WTC11 (cell line): ENCODE results near the gene PSMB11. TPM values are rescaled to one million over a fixed set of nuclear protein-coding genes. Genes with fewer than 3 reads are reported as not detected.

Source experiments
- ATAC-seq: fragments of 200-7000 bp; cut with Tn5 transposase; 2 replicates; pipeline ENCODE4 v1.10.0; 2021; ENCODE audit warnings: mild to moderate bottlenecking, moderate library complexity
- CTCF ChIA-PET: fragments of 300-600 bp; sonication (Branson Sonifier 250); formaldehyde crosslinking; loops from one replicate; lab custom pipeline; 2021; ENCODE audit warnings: antibody characterized with exemption; lab: Charles Lee
- POLR2A ChIA-PET: fragments of 350-600 bp; sonication (Branson Sonifier 250); formaldehyde crosslinking; loops from one replicate; lab custom pipeline; 2021; ENCODE audit warnings: antibody characterized with exemption; lab: Charles Lee
- DNase-seq: peaks from one replicate; pipeline ENCODE4 v3.0.0; 2021; ENCODE audit warnings: low spot score
- H3K27ac Mint-ChIP-seq: 2 replicates; pipeline ENCODE4 v1.8.0; 2021; ENCODE audit warnings: mixed read lengths
- H3K27me3 Mint-ChIP-seq: 2 replicates; pipeline ENCODE4 v1.8.0; 2021; ENCODE audit warnings: low read depth, mild to moderate bottlenecking, moderate library complexity, mixed read lengths
- H3K36me3 Mint-ChIP-seq: 2 replicates; pipeline ENCODE4 v1.8.0; 2021; ENCODE audit warnings: mixed read lengths
- H3K4me1 Mint-ChIP-seq: 2 replicates; pipeline ENCODE4 v1.8.0; 2022; ENCODE audit warnings: mixed read lengths
- H3K4me3 Mint-ChIP-seq: 2 replicates; pipeline ENCODE4 v1.8.0; 2021; ENCODE audit warnings: mild to moderate bottlenecking, moderate library complexity, mixed read lengths
- H3K9me3 Mint-ChIP-seq: 2 replicates; pipeline ENCODE4 v1.8.0; 2021; ENCODE audit warnings: mixed read lengths
- ARID4B ChIP-seq: sonication (generic); formaldehyde crosslinking; IDR thresholded peaks from 2 replicates; pipeline ENCODE4 v1.8.0; 2023; ENCODE audit warnings: missing genetic modification reagents, mild to moderate bottlenecking, borderline replicate concordance
- CBFB ChIP-seq: sonication (generic); formaldehyde crosslinking; IDR thresholded peaks from 2 replicates; pipeline ENCODE4 v1.8.1; 2022; ENCODE audit warnings: mild to moderate bottlenecking, low read depth, missing genetic modification reagents
- CREM ChIP-seq: sonication (generic); formaldehyde crosslinking; IDR thresholded peaks from 2 replicates; pipeline ENCODE4 v1.8.1; 2022; ENCODE audit warnings: mild to moderate bottlenecking, missing genetic modification reagents, moderate library complexity
- ETV6 ChIP-seq: sonication (generic); formaldehyde crosslinking; IDR thresholded peaks from 2 replicates; pipeline ENCODE4 v1.8.1; 2022; ENCODE audit warnings: mild to moderate bottlenecking, missing genetic modification reagents
- FOXJ3 ChIP-seq: sonication (generic); formaldehyde crosslinking; IDR thresholded peaks from 2 replicates; pipeline ENCODE4 v1.9.0; 2021; ENCODE audit warnings: missing genetic modification reagents, mild to moderate bottlenecking, borderline replicate concordance
- FOXK1 ChIP-seq: sonication (generic); formaldehyde crosslinking; IDR thresholded peaks from 2 replicates; pipeline ENCODE4 v1.8.0; 2022; ENCODE audit warnings: mild to moderate bottlenecking, moderate library complexity, missing genetic modification reagents
- GTF2I ChIP-seq: fragments of 250-450 bp; sonication (Bioruptor Pico); conservative IDR thresholded peaks from 2 replicates; pipeline ENCODE4 v1.4.0; 2021; ENCODE audit warnings: mild to moderate bottlenecking
- JAZF1 ChIP-seq: fragments of 250-450 bp; sonication (Bioruptor Pico); IDR thresholded peaks from 2 replicates; pipeline ENCODE4 v1.9.0; 2021; ENCODE audit warnings: moderate library complexity, mild to moderate bottlenecking, inconsistent platforms
- NFE2L1 ChIP-seq: sonication (generic); formaldehyde crosslinking; IDR thresholded peaks from 2 replicates; pipeline ENCODE4 v1.8.1; 2023; ENCODE audit warnings: missing genetic modification reagents
- NR3C1 ChIP-seq: sonication (generic); formaldehyde crosslinking; conservative IDR thresholded peaks from 2 replicates; pipeline ENCODE4 v1.8.1; 2023; ENCODE audit warnings: low read depth, mild to moderate bottlenecking, missing genetic modification reagents
- SP1 ChIP-seq: sonication (generic); formaldehyde crosslinking; conservative IDR thresholded peaks from 2 replicates; pipeline ENCODE4 v1.8.1; 2022; ENCODE audit warnings: missing genetic modification reagents
- USF1 ChIP-seq: sonication (generic); formaldehyde crosslinking; IDR thresholded peaks from 2 replicates; pipeline ENCODE4 v1.8.0; 2022; ENCODE audit warnings: mild to moderate bottlenecking, missing genetic modification reagents
- ZBTB21 ChIP-seq: sonication (generic); formaldehyde crosslinking; IDR thresholded peaks from 2 replicates; pipeline ENCODE4 v1.8.1; 2023; ENCODE audit warnings: mild to moderate bottlenecking, missing genetic modification reagents, borderline replicate concordance
- ZNF219 ChIP-seq: sonication (generic); formaldehyde crosslinking; IDR thresholded peaks from 2 replicates; pipeline ENCODE4 v1.8.0; 2023; ENCODE audit warnings: missing genetic modification reagents, mild to moderate bottlenecking, borderline replicate concordance
- ZNF281 ChIP-seq: sonication (generic); formaldehyde crosslinking; IDR thresholded peaks from 2 replicates; pipeline ENCODE4 v1.8.0; 2023; ENCODE audit warnings: mild to moderate bottlenecking, missing genetic modification reagents
- total RNA-seq: library from RNA; stranded (reverse); gene quantifications from 3 replicates; pipeline ENCODE4 v1.2.3, GENCODE V29; 2021

The PSMB11 gene
- total RNA-seq, 1 experiment from 2014 or later, result not detected

GRCh38 chr14:23053426-23053825, 11.4 kb downstream of the PSMB11 start:
- Mint-ChIP-seq H3K4me1 (peaks cover 16% of the 10 kb centered on the region), H3K9me3 (no peaks in the 10 kb centered on the region), H3K36me3 (peaks cover 3% of the 10 kb centered on the region; the same call in 1 of the 2 replicates), H3K27me3 (peaks cover 5% of the 10 kb centered on the region; the same call in 1 of the 2 replicates), H3K27ac (no peak overlapping the region; the same call in 1 of the 2 replicates), H3K4me3 (no peak overlapping the region)
- TF ChIP-seq ETV6 (CRISPR knock-in tag), result no peak
- TF ChIP-seq CBFB (CRISPR knock-in tag), result no peak
- no peak for TF ChIP-seq SP1 (CRISPR knock-in tag)
- TF ChIP-seq ZNF281, result no peak
- no peak for TF ChIP-seq FOXK1
- no peak for TF ChIP-seq NR3C1 (CRISPR knock-in tag)
- POLR2A ChIA-PET, result interaction anchor here (0.7 to 0.9 kb wide), 2 partner anchors 18 to 97 kb away, joined by 3 read pairs; partner anchors contain the start of gene HAUS4
- ATAC-seq (no peak), DNase-seq (no peak)
- CTCF ChIA-PET, result interaction anchor here (1.0 to 8.8 kb wide), 5 partner anchors 15 to 123 kb away, joined by 3 to 224 read pairs (median 67); no protein-coding TSS in a partner anchor

- Mint-ChIP-seq H3K27ac (no peak overlapping the region), H3K4me1 (peaks cover 16% of the 10 kb centered on the region), H3K36me3 (peaks cover 6% of the 10 kb centered on the region; the same call in 1 of the 2 replicates), H3K27me3 (peaks cover 5% of the 10 kb centered on the region; the same call in 1 of the 2 replicates), H3K9me3 (no peaks in the 10 kb centered on the region), H3K4me3 (no peak overlapping the region; the same call in 1 of the 2 replicates)
- ChIA-PET POLR2A (interaction anchor here (0.7 to 0.9 kb wide), 2 partner anchors 17 to 97 kb away, joined by 3 read pairs; partner anchors contain the start of gene HAUS4), CTCF (interaction anchor here (1.0 to 8.8 kb wide), 6 partner anchors 12 to 232 kb away, joined by 3 to 224 read pairs (median 96); partner anchors contain the start of gene PSMB11)
- ATAC-seq (no peak), DNase-seq (peak; percentile 61)
- TF ChIP-seq SP1 (CRISPR knock-in tag), result no peak
- no peak for TF ChIP-seq ARID4B (CRISPR knock-in tag)
Measured at GRCh38 chr14:23054000-23054811, 12.2 kb downstream of the PSMB11 start.

- ChIA-PET CTCF (interaction anchor here (0.6 to 8.8 kb wide), 17 partner anchors 13 to 233 kb away, joined by 3 to 224 read pairs (median 16); partner anchors contain the start of genes AJUBA, PRMT5 and PSMB11), POLR2A (interaction anchor here (1.4 to 1.7 kb wide), 2 partner anchors 60 to 73 kb away, joined by 4 read pairs; partner anchors contain the start of gene AJUBA)
- Mint-ChIP-seq H3K4me3 (no peak overlapping the region), H3K36me3 (peaks cover 11% of the 10 kb centered on the region), H3K27ac (no peak overlapping the region), H3K27me3 (peaks cover 5% of the 10 kb centered on the region; the same call in 1 of the 2 replicates), H3K4me1 (peaks cover 16% of the 10 kb centered on the region), H3K9me3 (no peaks in the 10 kb centered on the region)
- TF ChIP-seq ZBTB21 (CRISPR knock-in tag), result no peak
- no peak for TF ChIP-seq NFE2L1 (CRISPR knock-in tag)
- TF ChIP-seq FOXJ3 (CRISPR knock-in tag), result no peak
- no peak for TF ChIP-seq GTF2I (CRISPR knock-in tag)
- no peak for TF ChIP-seq JAZF1
- TF ChIP-seq USF1, result no peak
- TF ChIP-seq ZNF219 (CRISPR knock-in tag), result no peak
- no peak for TF ChIP-seq CREM
- no peak for DNase-seq
- no peak for ATAC-seq
Measured at GRCh38 chr14:23055147-23055550, 13.1 kb downstream of the PSMB11 start.
